ENCODE measurements around the gene CBX7.

CBX7 gene

GRCh38 chr22:39146256-39147101 is 6.0 kb downstream of the CBX7 start:
- DNase-seq: no peak

DNA sequence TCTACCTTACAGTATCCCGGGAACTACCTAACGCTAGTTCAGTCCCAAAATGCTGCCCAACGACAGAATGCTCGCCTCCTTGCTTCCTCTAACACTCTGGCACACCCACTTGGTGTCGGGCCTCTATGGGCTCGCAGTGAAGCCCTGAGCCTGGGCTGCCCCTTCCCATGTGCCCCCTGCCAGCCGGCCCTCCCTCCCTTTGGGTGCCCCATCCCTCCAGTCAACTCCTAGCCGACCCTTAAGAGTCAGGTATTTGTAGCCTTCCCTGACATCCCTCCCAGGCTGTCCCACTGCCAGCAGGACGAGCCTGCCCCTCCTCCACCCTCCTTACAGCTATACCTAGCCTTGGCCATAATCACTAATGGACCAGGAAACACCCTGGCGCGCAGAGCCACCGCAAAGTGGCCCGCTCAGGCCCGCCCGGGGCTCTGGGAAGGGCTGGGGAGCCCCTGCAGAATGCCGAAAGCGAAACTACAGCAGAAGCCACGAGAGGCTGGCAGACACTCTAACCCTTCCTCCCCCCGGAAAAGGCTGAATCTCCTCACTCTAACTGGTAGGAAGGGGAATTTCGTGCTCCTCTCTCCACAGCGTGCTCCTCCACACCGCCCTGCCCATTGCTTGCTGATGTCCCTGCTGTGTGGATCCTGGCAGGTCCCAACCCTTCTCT is 8.2 kb downstream of the CBX7 start:
- DNase-seq: no peak

DNA sequence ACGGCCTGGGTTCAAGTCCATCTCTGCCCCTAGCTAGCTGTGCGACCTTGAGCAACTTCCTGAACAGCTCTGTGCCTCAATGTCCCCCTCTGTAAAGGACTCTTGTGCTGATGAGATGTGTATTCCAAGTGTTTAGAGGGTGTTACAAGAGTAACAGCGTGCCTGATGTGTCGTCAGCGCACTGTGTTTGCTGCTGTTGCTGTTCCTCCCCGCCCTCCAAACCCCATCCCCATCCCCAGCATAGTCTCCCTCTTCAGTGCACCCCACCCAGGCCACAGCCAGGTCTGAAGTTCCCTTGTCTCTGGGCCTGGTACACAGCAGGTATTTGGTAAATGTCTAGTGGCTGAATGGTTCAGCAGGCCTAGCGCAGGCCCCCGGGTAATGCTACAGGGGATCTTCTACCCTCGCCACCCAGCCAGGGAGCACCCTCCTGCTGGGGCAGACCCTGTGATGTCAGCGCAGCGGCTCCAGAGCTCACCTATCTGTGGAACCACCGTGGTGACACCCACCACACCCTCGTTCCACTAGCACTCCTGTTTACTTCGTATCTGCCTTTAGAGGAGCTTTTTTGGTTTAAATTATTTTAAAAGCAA is 10.3 kb downstream of the CBX7 start:
- DNase-seq: no peak

DNA sequence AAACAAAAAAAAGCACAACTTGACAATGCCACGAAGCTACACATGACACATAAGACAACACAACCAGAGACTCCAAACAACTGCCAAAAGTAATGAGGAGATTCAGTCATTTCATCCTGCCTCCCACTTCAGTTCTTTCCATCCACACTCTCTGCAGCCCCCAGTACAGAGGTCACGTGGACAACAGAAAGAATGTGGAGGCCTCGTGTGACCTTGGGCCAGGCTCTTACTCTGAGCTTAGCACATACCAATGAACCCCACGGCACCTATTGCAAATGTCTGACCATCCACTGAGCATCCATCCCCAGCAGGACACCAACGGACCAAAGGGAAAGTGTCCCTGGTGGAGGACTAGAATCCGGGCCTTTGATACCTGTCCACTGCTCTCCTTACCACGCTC is 12.5 kb downstream of the CBX7 start:
- DNase-seq: no peak

- no peak for DNase-seq
Observed at GRCh38 chr22:39138357-39138997, 14.0 kb downstream of the CBX7 start.

DNA sequence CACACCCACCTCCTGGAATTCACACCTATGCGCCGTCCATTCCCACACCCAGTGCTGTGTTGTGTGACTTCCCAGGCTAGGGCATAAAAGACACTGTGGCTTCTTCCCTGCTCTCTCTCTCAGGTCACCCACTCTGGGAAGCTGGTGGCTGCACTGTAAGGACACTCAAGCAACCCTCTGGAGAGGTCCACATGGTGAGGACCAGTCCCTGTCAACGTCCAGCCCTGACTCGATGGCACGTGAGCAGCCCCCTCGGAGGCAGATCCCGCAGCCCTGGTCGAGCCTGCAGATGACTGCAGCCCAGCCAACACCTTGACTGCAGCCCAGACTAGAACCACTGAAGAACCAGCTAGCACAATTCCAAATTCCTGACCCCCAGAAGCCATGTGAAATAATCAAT is 16.2 kb downstream of the CBX7 start:
- DNase-seq: no peak

DNA sequence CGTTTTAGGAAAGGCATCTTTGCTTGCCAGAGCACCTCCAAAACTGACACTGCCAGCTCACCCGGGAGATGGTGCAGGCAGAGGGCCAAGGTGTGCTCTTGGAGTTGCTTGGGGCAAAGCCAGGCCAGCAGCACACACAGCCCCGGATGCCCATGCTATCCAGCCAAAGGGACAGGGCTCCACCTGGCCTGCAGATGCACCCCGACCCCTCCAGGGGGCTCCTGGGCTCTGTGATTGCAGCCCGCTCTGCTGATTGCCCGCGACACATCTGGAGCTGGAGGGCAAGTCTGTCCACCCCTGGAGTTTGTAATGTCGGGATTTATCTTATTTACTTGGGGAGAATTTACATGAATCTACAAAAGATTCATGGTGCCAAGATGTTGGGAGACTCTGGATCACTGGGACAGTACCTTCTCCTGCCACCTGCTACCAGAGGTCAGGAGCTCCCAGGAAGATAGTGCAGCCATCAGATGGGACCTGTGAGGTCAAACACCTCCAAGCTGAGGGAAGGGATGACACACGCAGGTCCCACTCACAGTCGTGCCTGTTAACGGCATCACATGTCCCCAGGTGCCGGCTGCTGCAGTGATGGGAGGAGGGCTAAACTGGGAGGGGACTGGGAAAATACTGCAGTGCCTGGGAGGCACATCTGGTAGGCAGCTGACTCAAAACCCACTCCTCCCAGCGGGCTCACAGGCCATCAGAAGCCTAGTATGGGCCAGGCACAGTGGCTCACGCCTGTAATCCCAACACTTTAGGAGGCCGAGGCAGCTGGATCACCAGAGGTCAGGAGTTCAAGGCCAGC is 17.2 kb downstream of the CBX7 start:
- no peak for DNase-seq

- no peak for DNase-seq
Observed at GRCh38 chr22:39134366-39135091, 18.0 kb downstream of the CBX7 start.

- DNase-seq: no peak
Observed at GRCh38 chr22:39133871-39134270, 18.6 kb downstream of the CBX7 start.

DNA sequence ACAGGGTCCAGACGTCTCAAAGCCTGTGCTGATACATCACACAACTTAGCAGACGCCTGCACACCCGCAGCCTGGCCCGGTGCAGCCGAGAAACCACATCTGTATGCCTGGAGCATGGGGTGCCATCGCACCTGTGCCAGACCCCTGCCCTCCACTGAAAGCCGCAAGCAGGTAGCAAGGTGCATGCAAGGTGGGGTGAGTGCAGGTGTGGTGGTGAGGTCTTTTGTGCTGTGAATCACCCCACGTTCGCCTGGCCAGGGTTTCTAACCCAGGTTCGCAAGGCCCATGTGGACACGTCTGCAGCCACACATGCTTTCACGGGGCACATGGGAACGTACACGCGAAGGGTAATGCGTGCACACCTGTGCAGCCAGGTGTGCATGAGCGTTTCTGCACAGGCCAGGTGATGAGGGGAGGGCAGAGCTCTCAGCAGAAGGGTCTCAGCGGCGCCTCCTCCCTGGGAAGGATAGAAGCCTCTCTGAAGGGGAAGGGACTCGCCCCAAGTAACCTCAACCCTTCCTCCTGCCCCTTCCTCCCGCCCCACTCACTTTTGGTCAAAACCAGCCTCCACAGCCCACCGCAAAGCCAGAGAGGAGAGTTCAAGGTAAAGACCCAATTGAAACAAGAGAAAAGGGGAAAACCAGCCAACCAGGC is 19.5 kb downstream of the CBX7 start:
- DNase-seq: no peak

- DNase-seq: no peak
Observed at GRCh38 chr22:39132281-39132680, 20.2 kb downstream of the CBX7 start.

GRCh38 chr22:39130892-39131855 is 21.3 kb downstream of the CBX7 start:
- no peak for DNase-seq

- DNase-seq: no peak
Observed at GRCh38 chr22:39130152-39130704, 22.3 kb downstream of the CBX7 start.

DNA sequence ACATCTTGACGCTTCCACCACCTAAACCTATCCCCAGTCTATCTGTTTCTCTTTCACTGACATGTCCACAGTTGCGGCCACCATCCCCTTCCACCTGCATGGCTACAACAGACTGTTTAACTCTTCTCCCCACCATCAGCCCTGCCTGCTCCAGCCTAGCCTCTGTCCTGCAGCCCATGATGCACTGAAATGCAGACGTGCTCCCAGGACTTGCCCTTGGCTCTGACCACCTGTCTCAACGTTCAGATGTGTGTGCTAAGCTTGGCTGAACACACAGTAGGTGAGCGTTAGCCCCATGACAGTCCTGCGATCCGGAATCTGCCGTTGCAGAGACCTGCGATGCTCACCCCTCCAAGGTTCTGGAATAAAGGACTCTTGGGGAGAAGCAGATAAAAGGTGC is 22.7 kb downstream of the CBX7 start:
- DNase-seq: no peak

DNA sequence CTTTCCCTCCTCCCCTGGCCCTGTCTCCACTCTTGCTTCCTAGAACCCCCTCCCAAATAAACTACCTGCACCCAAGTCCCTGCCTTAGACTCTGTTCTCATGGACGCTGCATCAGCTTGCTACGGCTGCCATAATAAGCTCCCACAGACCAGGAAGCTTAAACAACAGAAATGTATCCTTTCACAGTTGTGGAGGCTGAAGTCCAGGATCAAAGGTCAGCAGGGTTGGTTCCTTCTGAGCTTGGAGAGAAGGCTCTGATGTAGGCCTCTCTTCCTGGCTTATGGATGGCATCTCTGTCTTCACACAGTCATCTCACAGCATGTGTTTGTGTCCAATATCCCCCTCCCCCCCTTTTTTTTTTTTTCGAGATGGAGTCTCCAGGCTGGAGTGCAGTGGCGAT is 23.4 kb downstream of the CBX7 start:
- no peak for DNase-seq

- no peak for DNase-seq
Observed at GRCh38 chr22:39128508-39128907, 24.0 kb downstream of the CBX7 start.

DNA sequence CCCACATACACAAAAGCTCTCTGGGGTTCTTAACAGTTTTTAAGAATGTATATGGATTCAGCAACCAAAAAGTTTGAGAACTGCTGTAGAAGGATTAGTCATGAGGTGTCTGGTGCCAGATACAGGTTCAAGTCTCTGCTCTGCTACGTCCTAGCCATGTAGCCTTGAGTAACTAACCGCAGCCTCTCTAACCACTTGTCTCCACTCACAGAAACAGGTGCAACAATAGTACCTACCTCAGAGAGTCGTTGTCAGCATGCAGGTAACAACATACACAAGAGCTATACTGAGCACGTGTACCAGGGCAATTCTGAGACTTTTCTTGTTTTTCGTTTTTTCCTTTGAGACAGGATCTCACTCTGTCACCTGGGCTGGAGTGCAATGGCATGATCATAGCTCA is 26.9 kb downstream of the CBX7 start:
- DNase-seq: no peak

- DNase-seq: no peak
Observed at GRCh38 chr22:39123751-39124581, 28.5 kb downstream of the CBX7 start.
